ENCODE measurements around the gene STAT6.

DNA sequence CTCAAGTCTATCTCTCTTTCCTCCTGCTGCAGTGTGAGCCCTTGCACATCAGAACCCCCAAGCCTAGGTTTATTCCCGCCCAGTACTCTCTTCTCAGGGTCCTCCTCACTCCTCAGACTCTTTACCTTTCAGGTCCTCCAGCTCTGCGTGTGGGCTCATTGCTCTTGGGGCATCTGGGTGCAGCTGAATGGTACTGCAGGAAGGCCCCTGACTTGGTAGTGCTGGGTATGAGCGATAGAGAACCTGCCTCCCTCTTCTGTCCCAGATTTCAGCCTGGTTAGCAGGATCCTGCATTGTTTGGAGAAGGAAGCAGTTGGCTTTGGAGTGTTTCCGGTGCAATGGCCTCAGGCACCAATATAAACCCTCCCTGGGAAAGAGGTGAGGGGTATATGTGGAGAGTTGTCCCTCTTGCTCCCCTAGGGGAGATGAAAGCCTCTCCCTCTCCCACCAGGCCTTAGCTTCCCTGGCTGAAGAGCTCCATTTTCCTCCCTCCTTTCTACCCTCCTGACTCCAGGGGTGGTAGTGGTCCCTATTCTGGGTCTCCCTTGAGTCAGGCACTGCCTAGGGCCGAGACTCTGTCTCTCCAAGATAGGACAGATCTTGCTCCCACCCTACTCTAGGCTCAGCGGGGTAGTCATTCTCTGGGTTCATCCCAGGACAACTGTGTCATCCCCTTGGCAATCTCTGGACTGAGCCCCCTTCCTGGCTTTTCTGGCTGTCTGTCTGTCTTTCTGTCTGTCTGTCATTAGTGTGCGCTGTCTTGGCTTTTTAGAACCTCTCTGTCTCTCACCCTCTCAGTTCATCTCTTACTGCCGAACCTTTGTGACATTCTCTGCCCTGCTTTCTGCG lies 21.0 kb upstream of the STAT6 start:
- TF ChIP-seq, protein P1, sequence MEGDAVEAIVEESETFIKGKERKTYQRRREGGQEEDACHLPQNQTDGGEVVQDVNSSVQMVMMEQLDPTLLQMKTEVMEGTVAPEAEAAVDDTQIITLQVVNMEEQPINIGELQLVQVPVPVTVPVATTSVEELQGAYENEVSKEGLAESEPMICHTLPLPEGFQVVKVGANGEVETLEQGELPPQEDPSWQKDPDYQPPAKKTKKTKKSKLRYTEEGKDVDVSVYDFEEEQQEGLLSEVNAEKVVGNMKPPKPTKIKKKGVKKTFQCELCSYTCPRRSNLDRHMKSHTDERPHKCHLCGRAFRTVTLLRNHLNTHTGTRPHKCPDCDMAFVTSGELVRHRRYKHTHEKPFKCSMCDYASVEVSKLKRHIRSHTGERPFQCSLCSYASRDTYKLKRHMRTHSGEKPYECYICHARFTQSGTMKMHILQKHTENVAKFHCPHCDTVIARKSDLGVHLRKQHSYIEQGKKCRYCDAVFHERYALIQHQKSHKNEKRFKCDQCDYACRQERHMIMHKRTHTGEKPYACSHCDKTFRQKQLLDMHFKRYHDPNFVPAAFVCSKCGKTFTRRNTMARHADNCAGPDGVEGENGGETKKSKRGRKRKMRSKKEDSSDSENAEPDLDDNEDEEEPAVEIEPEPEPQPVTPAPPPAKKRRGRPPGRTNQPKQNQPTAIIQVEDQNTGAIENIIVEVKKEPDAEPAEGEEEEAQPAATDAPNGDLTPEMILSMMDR (IDR thresholded peaks at IDR 0.05) = no peak
- no peak for TF ChIP-seq EZH2 (IDR thresholded peaks at IDR 0.05)
- no peak for TF ChIP-seq EZH2phosphoT487 (IDR thresholded peaks at IDR 0.05)

Data from neural progenitor cell (in vitro differentiated cells).